Neural progenitor cell (in vitro differentiated cells): ENCODE measurements around the gene RSU1. TPM values are rescaled to one million over a fixed set of nuclear protein-coding genes. Genes with fewer than 3 reads are reported as not detected.

Experiments used
- DNase-seq: peaks from one replicate; pipeline ENCODE4 v3.0.0-alpha.2; 2016; ENCODE audit warnings: low spot score
- H2AFZ ChIP-seq: fragments of 200-600 bp; sonication (generic); replicated peaks from 2 replicates; pipeline ENCODE4 v1.6.1; 2016; ENCODE audit warnings: antibody characterized with exemption
- H3F3A ChIP-seq: fragments of 200-600 bp; sonication (generic); 2 replicates; pipeline ENCODE4 v1.6.1; 2016; ENCODE audit warnings: antibody characterized with exemption, low read depth
- H3K27ac ChIP-seq: fragments of 200-600 bp; sonication (generic); 2 replicates; pipeline ENCODE4 v1.5.1; 2016; ENCODE audit warnings: mild to moderate bottlenecking
- H3K27me3 ChIP-seq: fragments of 200-600 bp; sonication (generic); 2 replicates; pipeline ENCODE4 v1.6.1; 2016; ENCODE audit warnings: mild to moderate bottlenecking, moderate library complexity
- H3K36me3 ChIP-seq: fragments of 200-600 bp; sonication (generic); 2 replicates; pipeline ENCODE4 v1.5.1; 2016
- H3K4me1 ChIP-seq: fragments of 200-600 bp; sonication (generic); 2 replicates; pipeline ENCODE4 v1.6.1; 2016; ENCODE audit warnings: mixed run types
- H3K4me2 ChIP-seq: fragments of 200-600 bp; sonication (generic); 2 replicates; pipeline ENCODE4 v1.6.1; 2016
- H3K4me3 ChIP-seq: fragments of 200-600 bp; sonication (generic); 2 replicates; pipeline ENCODE4 v1.5.1; 2016
- H3K79me2 ChIP-seq: fragments of 200-600 bp; sonication (generic); 2 replicates; pipeline ENCODE4 v1.6.1; 2016; ENCODE audit warnings: low read depth
- H3K9ac ChIP-seq: fragments of 200-600 bp; sonication (generic); 2 replicates; pipeline ENCODE4 v1.6.1; 2016
- H3K9me3 ChIP-seq: fragments of 200-600 bp; sonication (generic); 2 replicates; pipeline ENCODE4 v1.5.1; 2016; ENCODE audit warnings: low read depth
- H4K20me1 ChIP-seq: fragments of 200-600 bp; sonication (generic); 2 replicates; pipeline ENCODE4 v1.6.1; 2016; ENCODE audit warnings: low read depth
- H3K27ac Mint-ChIP-seq: 3 replicates; pipeline ENCODE4 v1.8.0; 2021; ENCODE audit warnings: mixed read lengths
- H3K27me3 Mint-ChIP-seq: 2 replicates; pipeline ENCODE4 v1.8.0; 2022; ENCODE audit warnings: low read depth, mild to moderate bottlenecking, inconsistent platforms, moderate library complexity, mixed read lengths; ENCODE audit not compliant: insufficient read depth
- H3K36me3 Mint-ChIP-seq: 3 replicates; pipeline ENCODE4 v1.8.0; 2021; ENCODE audit warnings: mixed read lengths
- H3K4me1 Mint-ChIP-seq: 3 replicates; pipeline ENCODE4 v1.8.0; 2021; ENCODE audit warnings: mixed read lengths
- H3K4me3 Mint-ChIP-seq: 3 replicates; pipeline ENCODE4 v1.8.0; 2021; ENCODE audit warnings: mild to moderate bottlenecking, moderate library complexity, mixed read lengths
- H3K9me3 Mint-ChIP-seq: 3 replicates; pipeline ENCODE4 v1.8.0; 2020; ENCODE audit warnings: mixed read lengths
- EZH2 ChIP-seq: fragments of 200-600 bp; sonication (generic); IDR thresholded peaks from 2 replicates; pipeline ENCODE4 v1.6.1; 2017; ENCODE audit warnings: antibody characterized with exemption, mild to moderate bottlenecking, moderate library complexity
- EZH2phosphoT487 ChIP-seq: fragments of 200-600 bp; sonication (generic); IDR thresholded peaks from 2 replicates; pipeline ENCODE4 v1.6.1; 2017; ENCODE audit warnings: antibody characterized with exemption
- total RNA-seq: library from RNA; depleted of rRNA; stranded (reverse); fragments of >200 nt; gene quantifications from 2 replicates; pipeline ENCODE4 v1.2.3, GENCODE V29; 2015; ENCODE audit warnings: low replicate concordance
- TF ChIP-seq, protein P1 (sequence below): fragments of 200-600 bp; sonication (generic); IDR thresholded peaks from 2 replicates; pipeline ENCODE4 v1.5.1; 2017; ENCODE audit warnings: antibody characterized with exemption, mild to moderate bottlenecking

RSU1 gene
- total RNA-seq, 1 donor from 2014 or later: 9.6 TPM

DNA sequence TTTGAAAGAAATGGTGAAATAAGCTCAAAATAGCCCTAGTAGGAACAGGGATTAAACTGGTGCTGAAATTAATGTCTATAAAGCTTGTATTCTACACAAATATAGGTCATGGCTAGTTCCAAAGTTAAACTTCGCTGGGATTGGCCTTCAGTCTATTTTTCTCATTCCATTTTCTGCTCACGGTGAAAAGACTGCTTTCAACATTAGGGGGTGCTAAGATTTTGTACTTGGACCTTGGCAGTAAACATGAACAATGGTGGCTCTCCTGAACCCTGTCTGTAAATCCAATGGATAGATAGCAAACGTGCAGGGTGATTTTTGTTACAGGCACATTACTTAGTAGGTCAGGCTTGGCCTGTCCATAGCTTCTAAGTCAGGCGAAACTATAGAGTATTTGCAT, 36.0 kb upstream of the RSU1 start:
- Histone ChIP-seq H3K4me3 (no peak overlapping the region), H4K20me1 (no peaks in the 10 kb centered on the region), H3F3A (no peaks in the 10 kb centered on the region), H3K4me2 (no peak overlapping the region), H2AFZ (no peak overlapping the region), H3K36me3 (no peaks in the 10 kb centered on the region), H3K79me2 (no peaks in the 10 kb centered on the region), H3K27me3 (no peaks in the 10 kb centered on the region), H3K9ac (no peak overlapping the region), H3K9me3 (no peaks in the 10 kb centered on the region), H3K27ac (no peak overlapping the region), H3K4me1 (no peaks in the 10 kb centered on the region)
- peaks cover 44% of the 10 kb centered on the region for H3K4me1 Mint-ChIP-seq
- no peaks in the 10 kb centered on the region for H3K36me3 Mint-ChIP-seq
- TF ChIP-seq, protein P1, sequence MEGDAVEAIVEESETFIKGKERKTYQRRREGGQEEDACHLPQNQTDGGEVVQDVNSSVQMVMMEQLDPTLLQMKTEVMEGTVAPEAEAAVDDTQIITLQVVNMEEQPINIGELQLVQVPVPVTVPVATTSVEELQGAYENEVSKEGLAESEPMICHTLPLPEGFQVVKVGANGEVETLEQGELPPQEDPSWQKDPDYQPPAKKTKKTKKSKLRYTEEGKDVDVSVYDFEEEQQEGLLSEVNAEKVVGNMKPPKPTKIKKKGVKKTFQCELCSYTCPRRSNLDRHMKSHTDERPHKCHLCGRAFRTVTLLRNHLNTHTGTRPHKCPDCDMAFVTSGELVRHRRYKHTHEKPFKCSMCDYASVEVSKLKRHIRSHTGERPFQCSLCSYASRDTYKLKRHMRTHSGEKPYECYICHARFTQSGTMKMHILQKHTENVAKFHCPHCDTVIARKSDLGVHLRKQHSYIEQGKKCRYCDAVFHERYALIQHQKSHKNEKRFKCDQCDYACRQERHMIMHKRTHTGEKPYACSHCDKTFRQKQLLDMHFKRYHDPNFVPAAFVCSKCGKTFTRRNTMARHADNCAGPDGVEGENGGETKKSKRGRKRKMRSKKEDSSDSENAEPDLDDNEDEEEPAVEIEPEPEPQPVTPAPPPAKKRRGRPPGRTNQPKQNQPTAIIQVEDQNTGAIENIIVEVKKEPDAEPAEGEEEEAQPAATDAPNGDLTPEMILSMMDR: no peak
- TF ChIP-seq EZH2 (no peak), EZH2phosphoT487 (no peak)
- no peak overlapping the region for H3K27ac Mint-ChIP-seq
- H3K4me3 Mint-ChIP-seq: no peak overlapping the region
- H3K9me3 Mint-ChIP-seq: no peaks in the 10 kb centered on the region
- no peak for DNase-seq
- peaks cover 5% of the 10 kb centered on the region for H3K27me3 Mint-ChIP-seq

DNA sequence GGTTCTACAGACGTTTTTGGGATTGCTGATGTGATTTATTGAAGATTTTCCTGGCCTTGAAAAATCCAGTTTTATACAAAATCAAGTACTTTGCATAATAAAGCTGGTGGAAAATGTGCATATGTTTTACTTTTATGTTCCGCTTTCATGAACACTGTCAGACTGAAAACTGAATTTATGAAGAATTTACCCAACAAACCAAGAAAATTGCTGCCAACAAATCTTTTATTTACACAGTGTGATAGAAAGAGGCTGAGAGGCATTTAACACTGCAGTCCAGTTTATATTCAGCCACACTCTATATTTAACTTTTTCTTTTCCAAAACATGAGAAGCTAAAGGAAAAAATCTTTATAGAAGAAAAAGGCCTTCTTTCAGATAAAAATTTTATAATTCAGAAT, 35.4 kb upstream of the RSU1 start:
- no peaks in the 10 kb centered on the region for H3F3A ChIP-seq
- TF ChIP-seq, protein P1: no peak
- TF ChIP-seq EZH2phosphoT487 (no peak), EZH2 (no peak)
- no peaks in the 10 kb centered on the region for H3K36me3 Mint-ChIP-seq
- no peak overlapping the region for H3K27ac Mint-ChIP-seq
- no peak overlapping the region for H3K27ac ChIP-seq
- no peaks in the 10 kb centered on the region for H3K9me3 Mint-ChIP-seq
- H3K36me3 ChIP-seq: no peaks in the 10 kb centered on the region
- H4K20me1 ChIP-seq: no peaks in the 10 kb centered on the region
- peaks cover 5% of the 10 kb centered on the region for H3K27me3 Mint-ChIP-seq
- H3K4me1 ChIP-seq: no peaks in the 10 kb centered on the region
- no peak overlapping the region for H2AFZ ChIP-seq
- peak overlapping the region; percentile 47 for H3K4me3 Mint-ChIP-seq
- no peaks in the 10 kb centered on the region for H3K27me3 ChIP-seq
- no peak overlapping the region for H3K4me3 ChIP-seq
- no peak overlapping the region for H3K9ac ChIP-seq
- H3K79me2 ChIP-seq: no peaks in the 10 kb centered on the region
- H3K4me2 ChIP-seq: no peak overlapping the region
- DNase-seq: no peak
- H3K9me3 ChIP-seq: no peaks in the 10 kb centered on the region
- H3K4me1 Mint-ChIP-seq: peaks cover 44% of the 10 kb centered on the region

DNA sequence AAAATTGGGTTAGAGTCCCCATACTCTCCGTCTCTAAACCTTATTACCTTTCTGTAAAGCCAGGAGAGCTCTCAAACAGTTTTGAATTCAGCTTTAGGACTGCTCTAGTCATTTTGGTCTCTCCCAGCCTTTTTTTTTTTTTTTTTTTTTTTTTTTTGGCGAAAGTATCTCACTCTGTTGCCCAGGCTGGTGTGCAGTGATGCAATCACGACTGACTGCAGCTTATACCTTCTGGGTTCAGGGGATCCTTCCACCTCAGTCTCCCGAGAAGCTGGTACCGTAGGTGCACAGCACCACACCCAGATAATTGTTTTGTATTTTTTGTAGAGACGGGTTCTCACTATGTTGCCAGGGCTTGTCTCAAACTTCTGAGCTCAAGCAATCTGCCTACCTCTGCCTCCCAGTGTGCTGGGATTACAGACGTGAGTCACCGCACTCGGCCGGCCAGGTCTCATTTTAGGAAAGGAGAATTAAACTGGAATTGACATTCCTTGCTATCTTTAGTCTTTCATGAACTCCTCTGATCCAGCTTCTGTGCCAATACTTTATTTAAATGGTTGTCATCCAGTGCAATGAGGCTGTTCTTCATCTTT, 31.4 kb upstream of the RSU1 start:
- no peak for TF ChIP-seq EZH2phosphoT487
- TF ChIP-seq, protein P1: no peak
- Mint-ChIP-seq H3K27ac (no peak overlapping the region), H3K4me1 (peaks cover 25% of the 10 kb centered on the region), H3K27me3 (peaks cover 2% of the 10 kb centered on the region), H3K4me3 (no peak overlapping the region), H3K36me3 (no peaks in the 10 kb centered on the region), H3K9me3 (no peaks in the 10 kb centered on the region)
- Histone ChIP-seq H3K9ac (no peak overlapping the region), H3K4me1 (no peaks in the 10 kb centered on the region), H3K4me3 (no peak overlapping the region), H2AFZ (no peak overlapping the region), H3K9me3 (no peaks in the 10 kb centered on the region), H3K27me3 (no peaks in the 10 kb centered on the region), H4K20me1 (no peaks in the 10 kb centered on the region), H3K4me2 (no peak overlapping the region), H3K36me3 (no peaks in the 10 kb centered on the region), H3F3A (no peaks in the 10 kb centered on the region), H3K27ac (no peak overlapping the region), H3K79me2 (no peaks in the 10 kb centered on the region)
- no peak for DNase-seq
